Right lobe of liver (tissue), 4 donors: ENCODE data around the gene PRMT5.

Experiments used
- POLR2A ChIP-seq: fragments of 450-650 bp; IDR thresholded peaks from one replicate; pipeline ENCODE4 v1.6.1; 2017; ENCODE audit warnings: antibody characterized with exemption, mild to moderate bottlenecking
- TF ChIP-seq, protein P1 (sequence below), 4 donors: fragments of 200-600 bp in 3 of 4; fragments of 450-650 bp in 1 of 4; IDR thresholded peaks; one replicate each; pipeline versions ENCODE4 v1.5.1 to v1.8.0; 2016 to 2022; ENCODE audit warnings: antibody characterized with exemption in 4 of 4, mild to moderate bottlenecking in 2 of 4
- donor health status: DM: no; HTN: no; CAD: no.
- donor health status: DM: no; HTN: no; CAD: no.
- donor health status: DM: no; HTN: yes; CAD: no.

DNA sequence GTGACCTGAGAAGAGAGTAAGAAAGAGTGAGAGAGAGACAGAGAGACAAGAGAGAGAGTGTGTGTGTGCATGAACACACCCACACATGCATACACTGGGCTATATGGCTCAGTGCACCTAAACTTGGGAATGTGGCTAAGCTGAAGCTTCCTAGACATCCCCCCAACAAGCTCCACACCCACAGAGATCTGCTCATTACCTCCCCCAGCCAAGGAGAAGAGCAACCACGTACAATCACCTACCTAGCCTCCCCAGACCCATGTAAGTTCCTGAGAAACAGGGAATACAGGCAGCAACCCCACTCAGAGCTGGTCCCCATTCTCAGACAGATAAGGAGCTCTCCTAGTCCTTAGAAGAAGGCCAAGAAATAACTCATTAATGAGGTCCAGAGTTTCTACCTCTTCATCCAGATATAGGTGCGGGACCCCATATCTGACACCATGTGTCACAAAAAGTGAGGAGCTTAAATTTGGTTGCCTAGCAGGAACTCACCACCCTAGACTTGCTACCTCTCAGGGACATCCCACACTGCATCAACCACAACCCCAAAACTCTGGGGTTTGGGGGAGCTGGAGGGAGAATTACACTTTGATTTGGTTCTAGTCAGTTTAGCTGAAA lies 43.2 kb upstream of the PRMT5 start:
- TF ChIP-seq, protein P1, sequence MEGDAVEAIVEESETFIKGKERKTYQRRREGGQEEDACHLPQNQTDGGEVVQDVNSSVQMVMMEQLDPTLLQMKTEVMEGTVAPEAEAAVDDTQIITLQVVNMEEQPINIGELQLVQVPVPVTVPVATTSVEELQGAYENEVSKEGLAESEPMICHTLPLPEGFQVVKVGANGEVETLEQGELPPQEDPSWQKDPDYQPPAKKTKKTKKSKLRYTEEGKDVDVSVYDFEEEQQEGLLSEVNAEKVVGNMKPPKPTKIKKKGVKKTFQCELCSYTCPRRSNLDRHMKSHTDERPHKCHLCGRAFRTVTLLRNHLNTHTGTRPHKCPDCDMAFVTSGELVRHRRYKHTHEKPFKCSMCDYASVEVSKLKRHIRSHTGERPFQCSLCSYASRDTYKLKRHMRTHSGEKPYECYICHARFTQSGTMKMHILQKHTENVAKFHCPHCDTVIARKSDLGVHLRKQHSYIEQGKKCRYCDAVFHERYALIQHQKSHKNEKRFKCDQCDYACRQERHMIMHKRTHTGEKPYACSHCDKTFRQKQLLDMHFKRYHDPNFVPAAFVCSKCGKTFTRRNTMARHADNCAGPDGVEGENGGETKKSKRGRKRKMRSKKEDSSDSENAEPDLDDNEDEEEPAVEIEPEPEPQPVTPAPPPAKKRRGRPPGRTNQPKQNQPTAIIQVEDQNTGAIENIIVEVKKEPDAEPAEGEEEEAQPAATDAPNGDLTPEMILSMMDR (IDR thresholded peaks at IDR 0.05) = no peak
- no peak for TF ChIP-seq POLR2A
